Ishikawa (cell line): Measurements from ENCODE around the gene ZNF408.

Experiments
- CEBPB ChIP-seq: IDR thresholded peaks from 2 replicates; pipeline ENCODE4 v1.6.1; 2012
- CREB1 ChIP-seq: IDR thresholded peaks from 2 replicates; pipeline ENCODE4 v1.6.1; 2012; ENCODE audit warnings: low read depth
- EP300 ChIP-seq: IDR thresholded peaks from 2 replicates; pipeline ENCODE4 v1.6.1; 2012; ENCODE audit warnings: borderline replicate concordance
- FOXM1 ChIP-seq: IDR thresholded peaks from 2 replicates; pipeline ENCODE4 v1.6.1; 2012; ENCODE audit warnings: low read depth, borderline replicate concordance
- MAX ChIP-seq: IDR thresholded peaks from 2 replicates; pipeline ENCODE4 v1.6.1; 2012
- NFIC ChIP-seq: IDR thresholded peaks from 2 replicates; pipeline ENCODE4 v1.6.1; 2012
- TAF1 ChIP-seq: IDR thresholded peaks from 2 replicates; pipeline ENCODE4 v1.6.1; 2012; ENCODE audit warnings: low read depth, mild to moderate bottlenecking
- TCF12 ChIP-seq: IDR thresholded peaks from 2 replicates; pipeline ENCODE4 v1.6.1; 2012; ENCODE audit warnings: low read depth
- TEAD4 ChIP-seq: IDR thresholded peaks from 2 replicates; pipeline ENCODE4 v1.6.1; 2012
- YY1 ChIP-seq: IDR thresholded peaks from 2 replicates; pipeline ENCODE4 v1.6.1; 2012; ENCODE audit warnings: low read depth
- TF ChIP-seq, protein P1 (sequence below): IDR thresholded peaks from 2 replicates; pipeline ENCODE4 v1.6.1; 2012; ENCODE audit warnings: low read depth, mild to moderate bottlenecking

- TF ChIP-seq CREB1 (no peak), TCF12 (no peak), EP300 (no peak), CEBPB (no peak), MAX (no peak), TEAD4 (no peak), FOXM1 (no peak), TAF1 (no peak), NFIC (no peak), YY1 (no peak)
- TF ChIP-seq, protein P1, sequence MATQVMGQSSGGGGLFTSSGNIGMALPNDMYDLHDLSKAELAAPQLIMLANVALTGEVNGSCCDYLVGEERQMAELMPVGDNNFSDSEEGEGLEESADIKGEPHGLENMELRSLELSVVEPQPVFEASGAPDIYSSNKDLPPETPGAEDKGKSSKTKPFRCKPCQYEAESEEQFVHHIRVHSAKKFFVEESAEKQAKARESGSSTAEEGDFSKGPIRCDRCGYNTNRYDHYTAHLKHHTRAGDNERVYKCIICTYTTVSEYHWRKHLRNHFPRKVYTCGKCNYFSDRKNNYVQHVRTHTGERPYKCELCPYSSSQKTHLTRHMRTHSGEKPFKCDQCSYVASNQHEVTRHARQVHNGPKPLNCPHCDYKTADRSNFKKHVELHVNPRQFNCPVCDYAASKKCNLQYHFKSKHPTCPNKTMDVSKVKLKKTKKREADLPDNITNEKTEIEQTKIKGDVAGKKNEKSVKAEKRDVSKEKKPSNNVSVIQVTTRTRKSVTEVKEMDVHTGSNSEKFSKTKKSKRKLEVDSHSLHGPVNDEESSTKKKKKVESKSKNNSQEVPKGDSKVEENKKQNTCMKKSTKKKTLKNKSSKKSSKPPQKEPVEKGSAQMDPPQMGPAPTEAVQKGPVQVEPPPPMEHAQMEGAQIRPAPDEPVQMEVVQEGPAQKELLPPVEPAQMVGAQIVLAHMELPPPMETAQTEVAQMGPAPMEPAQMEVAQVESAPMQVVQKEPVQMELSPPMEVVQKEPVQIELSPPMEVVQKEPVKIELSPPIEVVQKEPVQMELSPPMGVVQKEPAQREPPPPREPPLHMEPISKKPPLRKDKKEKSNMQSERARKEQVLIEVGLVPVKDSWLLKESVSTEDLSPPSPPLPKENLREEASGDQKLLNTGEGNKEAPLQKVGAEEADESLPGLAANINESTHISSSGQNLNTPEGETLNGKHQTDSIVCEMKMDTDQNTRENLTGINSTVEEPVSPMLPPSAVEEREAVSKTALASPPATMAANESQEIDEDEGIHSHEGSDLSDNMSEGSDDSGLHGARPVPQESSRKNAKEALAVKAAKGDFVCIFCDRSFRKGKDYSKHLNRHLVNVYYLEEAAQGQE, result no peak
Observed at GRCh38 chr11:46725338-46726205, 24.7 kb downstream of the ZNF408 start.
